ENCODE results near the gene ZBTB22.

DNA sequence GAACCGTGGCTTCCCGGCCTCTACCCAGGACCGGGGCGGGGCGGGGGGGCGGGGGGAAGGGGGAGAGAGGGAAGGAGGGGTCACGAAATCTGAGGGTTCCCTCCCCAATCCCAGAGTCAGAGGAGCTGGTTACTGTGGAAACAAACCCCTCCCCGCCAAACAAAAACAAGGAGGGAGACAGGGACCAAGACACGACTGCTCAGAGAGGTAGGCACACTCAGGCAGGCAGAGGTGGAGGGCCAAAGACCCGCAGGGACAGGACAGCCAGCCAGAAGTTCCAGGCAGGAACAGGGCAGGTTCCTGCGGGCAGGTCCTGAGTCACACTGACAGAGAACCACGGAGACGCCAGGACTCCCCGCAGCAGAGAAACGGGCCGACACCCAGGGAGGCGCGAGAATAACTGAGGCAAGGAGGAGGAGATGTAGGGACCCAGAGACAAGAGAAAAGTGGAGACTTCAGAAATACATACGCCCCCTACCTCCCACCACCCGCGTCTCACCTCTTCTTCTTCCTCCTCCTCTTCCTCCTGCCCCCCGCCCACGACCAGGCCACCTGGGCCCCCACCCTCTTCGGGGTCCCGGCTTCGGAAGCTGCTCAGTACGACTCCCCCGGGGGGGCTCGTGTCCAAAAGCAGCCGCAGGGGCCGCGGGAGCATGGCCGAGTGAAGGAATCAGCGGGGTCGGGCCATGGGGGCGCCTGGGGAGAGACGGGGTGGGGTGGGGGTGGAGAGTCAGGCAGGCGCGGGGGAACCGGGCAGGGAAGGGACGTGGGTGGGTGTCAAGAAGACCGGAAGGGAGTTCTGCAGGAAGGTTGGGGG, 19.4 kb downstream of the ZBTB22 start:
- TF ChIP-seq, protein P1, sequence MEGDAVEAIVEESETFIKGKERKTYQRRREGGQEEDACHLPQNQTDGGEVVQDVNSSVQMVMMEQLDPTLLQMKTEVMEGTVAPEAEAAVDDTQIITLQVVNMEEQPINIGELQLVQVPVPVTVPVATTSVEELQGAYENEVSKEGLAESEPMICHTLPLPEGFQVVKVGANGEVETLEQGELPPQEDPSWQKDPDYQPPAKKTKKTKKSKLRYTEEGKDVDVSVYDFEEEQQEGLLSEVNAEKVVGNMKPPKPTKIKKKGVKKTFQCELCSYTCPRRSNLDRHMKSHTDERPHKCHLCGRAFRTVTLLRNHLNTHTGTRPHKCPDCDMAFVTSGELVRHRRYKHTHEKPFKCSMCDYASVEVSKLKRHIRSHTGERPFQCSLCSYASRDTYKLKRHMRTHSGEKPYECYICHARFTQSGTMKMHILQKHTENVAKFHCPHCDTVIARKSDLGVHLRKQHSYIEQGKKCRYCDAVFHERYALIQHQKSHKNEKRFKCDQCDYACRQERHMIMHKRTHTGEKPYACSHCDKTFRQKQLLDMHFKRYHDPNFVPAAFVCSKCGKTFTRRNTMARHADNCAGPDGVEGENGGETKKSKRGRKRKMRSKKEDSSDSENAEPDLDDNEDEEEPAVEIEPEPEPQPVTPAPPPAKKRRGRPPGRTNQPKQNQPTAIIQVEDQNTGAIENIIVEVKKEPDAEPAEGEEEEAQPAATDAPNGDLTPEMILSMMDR (IDR thresholded peaks at IDR 0.05), result peak; percentile 15
- no peak for TF ChIP-seq EZH2 (IDR thresholded peaks at IDR 0.05; ENCODE audit: borderline replicate concordance, insufficient read depth, low read depth, low read length, poor library complexity, severe bottlenecking)
